GM10847 (cell line): ENCODE measurements around the gene LUZP1.

ENCODE experiments used
- POLR2A ChIP-seq: IDR thresholded peaks from 2 replicates; pipeline ENCODE4 v1.6.1; 2011; ENCODE audit not compliant: insufficient read length; ENCODE audit errors: extremely low read depth

Gene LUZP1

DNA sequence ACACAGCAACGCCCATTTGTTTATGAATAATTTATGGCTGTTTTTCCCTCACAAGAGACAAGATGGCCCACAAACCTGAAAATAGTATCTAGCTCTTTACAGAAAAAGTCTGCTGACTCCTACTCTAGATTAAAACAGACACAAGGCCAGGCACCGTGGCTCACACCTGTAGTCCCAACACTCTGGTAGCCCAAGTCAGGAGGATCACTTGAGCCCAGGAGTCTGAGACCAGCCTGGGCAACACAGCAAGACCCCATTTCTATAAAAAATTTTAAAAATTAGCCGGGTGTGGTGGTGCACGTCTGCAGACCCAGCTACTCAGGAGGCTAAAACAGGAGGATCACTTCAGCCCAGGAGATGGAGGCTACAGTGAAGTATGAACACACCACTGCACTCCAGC is 34.6 kb downstream of the LUZP1 start:
- no peak for TF ChIP-seq POLR2A

GRCh38 chr1:23133587-23133986 is 35.1 kb downstream of the LUZP1 start:
- no peak for TF ChIP-seq POLR2A

DNA sequence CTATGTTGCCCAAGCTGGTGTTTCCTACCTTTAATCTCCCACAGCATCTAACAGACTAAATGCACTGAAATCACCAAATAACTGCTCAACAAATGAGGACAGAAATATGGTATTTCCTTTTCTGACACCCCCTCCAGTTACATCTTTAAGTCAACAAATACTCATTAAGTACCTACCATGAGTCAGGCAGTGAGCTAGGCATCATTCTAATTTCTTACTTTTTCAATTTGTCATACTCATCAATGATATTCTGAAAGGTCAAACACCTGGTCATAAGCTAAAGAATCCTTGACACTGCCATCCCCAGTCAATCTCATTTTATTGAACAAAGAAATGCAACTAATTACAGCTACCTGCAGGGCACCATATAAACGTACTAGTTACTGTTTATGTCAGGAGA is 36.6 kb downstream of the LUZP1 start:
- no peak for TF ChIP-seq POLR2A

GRCh38 chr1:23129846-23130245 is 38.8 kb downstream of the LUZP1 start:
- no peak for TF ChIP-seq POLR2A

GRCh38 chr1:23126801-23127200 is 41.9 kb downstream of the LUZP1 start:
- no peak for TF ChIP-seq POLR2A

DNA sequence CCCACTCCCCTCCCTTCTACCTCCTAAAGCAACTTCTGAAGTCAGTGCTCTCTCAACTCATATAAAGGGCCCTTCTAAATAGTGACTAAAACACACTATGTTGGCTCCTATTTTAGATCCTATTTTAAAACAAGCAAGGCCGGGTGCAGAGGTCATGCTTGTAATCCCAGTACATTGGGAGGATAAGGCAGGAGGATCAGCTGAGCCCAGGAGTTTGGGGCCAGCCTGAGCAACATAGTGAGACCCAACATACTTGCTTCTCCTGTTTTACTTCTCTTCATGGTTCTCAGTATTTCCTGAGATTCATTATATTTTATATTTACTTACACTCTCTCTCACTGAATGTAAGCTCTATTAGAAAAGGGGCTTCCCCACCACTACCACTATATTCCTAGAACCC is 42.5 kb downstream of the LUZP1 start:
- TF ChIP-seq POLR2A = no peak

- TF ChIP-seq POLR2A = no peak
Measured at GRCh38 chr1:23125489-23125888, 43.2 kb downstream of the LUZP1 start.

DNA sequence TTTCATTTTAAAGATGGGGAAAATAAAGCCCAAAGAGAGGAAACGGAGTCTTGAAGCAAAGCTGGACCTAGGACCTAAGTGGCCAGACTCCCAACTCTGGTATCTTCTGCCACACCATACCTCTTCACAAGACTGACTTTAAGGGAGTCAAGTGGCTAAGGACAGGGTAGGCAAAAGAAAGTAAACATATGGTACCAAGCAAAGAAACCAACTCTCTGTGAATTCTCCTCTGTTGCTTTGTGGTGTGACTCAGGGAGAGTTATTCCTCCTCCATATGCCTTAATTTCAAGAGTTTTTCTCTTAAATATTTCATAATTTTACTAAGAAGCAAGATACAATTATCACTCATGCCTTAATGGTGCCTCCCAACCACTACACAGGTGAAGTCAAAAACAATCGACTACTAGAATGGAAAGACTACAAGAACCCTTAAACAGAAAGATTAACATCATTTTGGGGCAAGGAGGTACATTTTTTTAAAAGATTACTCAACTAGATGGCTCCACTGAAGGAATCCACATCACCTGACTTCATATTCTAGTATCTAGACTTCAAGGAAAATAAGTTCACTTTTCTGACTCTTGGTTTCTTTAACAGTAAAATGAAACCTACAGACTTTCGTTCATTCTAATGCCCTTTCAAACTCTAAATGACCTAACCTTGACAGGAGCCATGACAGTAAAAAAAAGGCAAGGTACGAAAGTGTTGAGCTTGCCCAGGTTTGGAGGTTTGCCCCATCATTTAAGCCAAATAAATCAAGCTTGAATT is 44.2 kb downstream of the LUZP1 start:
- no peak for TF ChIP-seq POLR2A

DNA sequence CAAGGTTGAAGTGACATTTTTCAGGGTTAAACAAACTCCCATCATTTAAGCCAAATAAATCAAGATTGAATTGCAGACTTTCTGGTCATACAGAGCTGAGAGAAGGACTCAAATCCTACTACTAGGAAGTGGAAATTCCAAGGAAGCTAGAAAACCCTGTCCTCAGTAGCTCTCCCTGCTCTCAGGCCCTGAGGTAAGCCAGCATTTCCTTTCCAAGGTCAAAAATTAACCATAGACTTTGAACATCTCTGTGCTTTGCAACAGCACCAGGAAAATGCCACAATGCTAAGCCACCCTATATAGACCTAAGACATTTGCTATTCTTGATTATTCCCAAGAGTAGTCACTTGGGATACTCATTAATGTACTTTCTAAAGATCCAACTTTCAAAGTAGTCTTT is 45.1 kb downstream of the LUZP1 start:
- no peak for TF ChIP-seq POLR2A

DNA sequence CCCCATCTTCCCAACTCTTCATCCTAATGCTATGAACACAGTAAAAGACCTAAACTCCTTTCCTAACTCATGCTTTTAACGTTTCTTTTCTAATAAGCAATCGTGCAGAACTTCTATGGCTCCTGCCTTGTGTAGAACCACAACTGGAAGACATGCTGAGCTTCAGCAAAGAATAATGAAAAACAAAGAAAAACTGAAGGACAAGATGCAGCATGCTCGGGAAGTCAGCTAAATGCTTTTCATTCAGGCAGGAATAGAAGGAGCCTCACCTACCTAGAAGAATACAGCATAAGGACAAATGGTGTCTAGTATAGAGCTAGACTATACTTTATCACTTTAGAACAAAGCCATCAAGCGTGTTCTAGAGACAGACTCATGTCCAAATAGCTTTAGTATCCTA is 45.9 kb downstream of the LUZP1 start:
- no peak for TF ChIP-seq POLR2A

GRCh38 chr1:23122023-23122748 is 46.5 kb downstream of the LUZP1 start:
- TF ChIP-seq POLR2A = no peak

DNA sequence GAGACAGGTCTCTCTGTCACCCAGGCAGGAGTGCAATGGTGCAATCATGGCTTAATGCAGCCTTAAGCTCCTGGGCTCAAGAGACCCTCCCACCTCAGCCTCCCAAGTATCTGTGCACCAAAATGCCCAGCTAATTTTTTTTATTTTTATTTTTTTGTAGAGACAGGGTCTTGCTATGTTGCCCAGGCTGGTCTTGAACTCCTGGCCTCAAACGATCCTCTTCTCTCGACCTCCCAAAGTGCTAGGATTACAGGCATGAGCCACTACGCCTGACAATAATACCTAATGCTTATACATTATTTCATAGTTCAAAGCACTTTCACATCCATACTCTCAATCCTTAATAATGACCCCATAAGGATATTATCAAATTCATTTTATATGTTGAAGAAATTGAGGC is 48.3 kb downstream of the LUZP1 start:
- no peak for TF ChIP-seq POLR2A

- no peak for TF ChIP-seq POLR2A
Measured at GRCh38 chr1:23118957-23119792, 49.5 kb downstream of the LUZP1 start.

GRCh38 chr1:23118407-23118806 is 50.2 kb downstream of the LUZP1 start:
- no peak for TF ChIP-seq POLR2A

DNA sequence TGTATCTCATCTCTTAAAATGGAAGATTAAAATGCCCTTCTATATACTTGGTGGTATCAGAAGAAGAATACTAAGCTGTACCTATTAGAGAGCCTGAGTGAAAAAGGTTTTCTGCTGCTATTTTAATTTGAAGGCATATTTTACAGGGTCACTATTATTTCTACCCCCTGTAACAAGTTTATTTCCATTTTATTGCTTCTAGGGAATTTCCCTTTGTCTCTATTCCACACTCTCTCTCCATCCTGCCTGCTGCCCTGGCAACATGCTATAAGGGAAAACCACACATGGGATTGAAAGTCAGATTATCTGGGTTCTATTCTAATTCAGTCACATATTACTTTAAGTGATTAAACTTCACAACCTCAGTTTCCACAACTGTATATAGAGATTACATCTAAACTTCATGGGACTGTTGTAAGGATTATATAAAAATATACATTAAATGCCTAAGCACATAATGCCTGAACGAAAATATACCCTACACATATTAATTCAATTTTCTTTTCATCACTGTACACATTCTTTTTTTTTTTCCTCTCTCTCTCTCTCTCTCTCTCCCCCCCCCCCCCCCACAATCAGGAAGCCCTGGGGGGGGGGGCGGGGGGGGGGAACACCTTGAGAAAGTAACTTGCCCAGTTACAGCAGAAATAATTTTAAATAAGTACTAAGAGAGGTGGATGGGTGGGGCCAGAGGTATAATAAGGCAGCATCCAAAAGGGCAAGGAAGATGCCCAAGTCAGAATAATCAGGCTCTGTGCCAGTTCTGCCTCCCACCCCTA is 51.5 kb downstream of the LUZP1 start:
- TF ChIP-seq POLR2A = no peak
